Measurements from ENCODE around the gene TTL. TPM values are rescaled to one million over a fixed set of nuclear protein-coding genes. Genes with fewer than 3 reads are reported as not detected.

The TTL gene
- total and polyA plus RNA-seq, 2 donors from 2014 or later = 11.1 to 23.5 TPM

DNA sequence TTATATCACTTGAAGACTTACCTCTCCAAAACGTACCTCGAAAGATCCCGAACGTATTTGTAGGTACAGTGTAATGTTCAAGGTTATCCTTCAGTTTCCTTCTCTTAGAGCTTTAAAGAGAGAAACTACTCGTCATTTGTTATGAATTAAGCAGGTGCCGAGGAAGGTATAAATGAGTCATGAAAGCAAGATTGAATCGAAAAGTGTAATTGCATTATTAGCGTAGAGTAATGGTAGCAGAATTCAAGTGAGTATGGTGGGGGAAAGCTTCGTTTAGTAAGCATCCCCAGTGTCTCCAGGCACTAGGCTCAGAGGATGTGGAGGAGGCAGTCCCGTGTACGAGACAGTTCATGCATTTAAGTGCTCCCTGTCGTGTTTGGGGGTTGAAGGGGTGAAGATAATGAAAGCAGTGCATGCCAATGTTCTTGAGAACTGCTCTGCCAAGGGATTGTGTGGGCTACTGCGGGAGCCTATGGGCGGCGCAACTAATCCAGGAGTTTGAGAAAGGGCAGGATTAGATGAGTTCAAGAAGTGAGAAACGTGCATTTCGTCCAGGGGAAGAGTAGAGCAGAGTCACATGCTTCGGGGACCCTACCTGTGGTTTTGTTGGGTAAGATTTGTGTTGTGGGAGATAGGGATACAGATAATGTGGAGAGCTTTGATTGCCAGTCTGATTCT is 61.2 kb downstream of the TTL start:
- peak in 2 of 5 donors; percentile 5 to 6 for DNase-seq
- H3K9me3 ChIP-seq (ENCODE audit: control insufficient read depth in 2 of 3, insufficient read depth in 1 of 3, low read length in 3 of 3) = no peaks in the 10 kb centered on the region
- peaks cover under 1 to 9% (median 4%) of the 10 kb centered on the region in 3 donors for H3K36me3 ChIP-seq (ENCODE audit: control insufficient read depth in 2 of 3, insufficient read depth in 3 of 3, low read length in 3 of 3)
- H3K4me1 ChIP-seq (ENCODE audit: control insufficient read depth in 2 of 3, insufficient read depth in 2 of 3, low read depth in 1 of 3, low read length in 3 of 3) = peaks cover 0 to 5% (median 2%) of the 10 kb centered on the region in 3 donors
- H3K9ac ChIP-seq (ENCODE audit: low read length in 3 of 3) = peak overlapping the region; percentile 18 to 85 (median 75)
- H3K4me3 ChIP-seq (ENCODE audit: low read length in 3 of 3) = peak overlapping the region; percentile 74 to 95 (median 90)
- H3K27me3 ChIP-seq (ENCODE audit: control insufficient read depth, insufficient read depth, low read length) = no peaks in the 10 kb centered on the region
- intact Hi-C loops (cut with DNase I) = no loop called here
- FAIRE-seq = no peak
- TF ChIP-seq, protein P1, sequence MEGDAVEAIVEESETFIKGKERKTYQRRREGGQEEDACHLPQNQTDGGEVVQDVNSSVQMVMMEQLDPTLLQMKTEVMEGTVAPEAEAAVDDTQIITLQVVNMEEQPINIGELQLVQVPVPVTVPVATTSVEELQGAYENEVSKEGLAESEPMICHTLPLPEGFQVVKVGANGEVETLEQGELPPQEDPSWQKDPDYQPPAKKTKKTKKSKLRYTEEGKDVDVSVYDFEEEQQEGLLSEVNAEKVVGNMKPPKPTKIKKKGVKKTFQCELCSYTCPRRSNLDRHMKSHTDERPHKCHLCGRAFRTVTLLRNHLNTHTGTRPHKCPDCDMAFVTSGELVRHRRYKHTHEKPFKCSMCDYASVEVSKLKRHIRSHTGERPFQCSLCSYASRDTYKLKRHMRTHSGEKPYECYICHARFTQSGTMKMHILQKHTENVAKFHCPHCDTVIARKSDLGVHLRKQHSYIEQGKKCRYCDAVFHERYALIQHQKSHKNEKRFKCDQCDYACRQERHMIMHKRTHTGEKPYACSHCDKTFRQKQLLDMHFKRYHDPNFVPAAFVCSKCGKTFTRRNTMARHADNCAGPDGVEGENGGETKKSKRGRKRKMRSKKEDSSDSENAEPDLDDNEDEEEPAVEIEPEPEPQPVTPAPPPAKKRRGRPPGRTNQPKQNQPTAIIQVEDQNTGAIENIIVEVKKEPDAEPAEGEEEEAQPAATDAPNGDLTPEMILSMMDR (IDR thresholded peaks at IDR 0.05; ENCODE audit: borderline replicate concordance, extremely low read depth, insufficient read depth) = no peak
- peak overlapping the region in 1 of 2 donors; percentile 95 for H3K27ac ChIP-seq (ENCODE audit: low read depth in 2 of 2, low read length in 2 of 2)

DNA sequence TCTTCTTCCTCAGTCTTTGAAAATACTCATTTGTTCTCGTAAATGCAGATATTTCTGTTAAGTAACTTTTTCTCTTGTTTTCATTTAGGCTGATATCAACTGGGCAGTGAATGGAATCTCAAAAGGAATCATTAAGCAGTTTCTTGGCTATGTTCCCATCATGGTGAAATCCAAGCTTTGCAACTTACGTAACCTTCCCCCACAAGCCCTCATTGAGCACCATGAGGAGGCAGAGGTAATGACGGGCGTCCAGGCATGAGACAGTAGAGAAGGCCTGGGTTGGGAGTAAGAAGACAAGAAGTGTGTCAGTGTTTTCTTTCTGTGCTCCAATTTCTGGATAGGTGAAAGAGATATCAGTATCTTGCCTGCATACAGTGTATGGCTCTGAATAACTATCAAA is 65.4 kb downstream of the TTL start:
- TF ChIP-seq, protein P1 (IDR thresholded peaks at IDR 0.05; ENCODE audit: borderline replicate concordance, extremely low read depth, insufficient read depth) = no peak
- H3K4me1 ChIP-seq (ENCODE audit: control insufficient read depth in 2 of 3, insufficient read depth in 2 of 3, low read depth in 1 of 3, low read length in 3 of 3) = peaks cover 0 to 5% (median 2%) of the 10 kb centered on the region in 3 donors
- H3K27me3 ChIP-seq (ENCODE audit: control insufficient read depth, insufficient read depth, low read length) = no peaks in the 10 kb centered on the region
- no peak overlapping the region for H3K4me3 ChIP-seq (ENCODE audit: low read length in 3 of 3)
- intact Hi-C loops (cut with DNase I) = no loop called here
- no peak overlapping the region for H3K9ac ChIP-seq (ENCODE audit: low read length in 3 of 3)
- FAIRE-seq (peak; percentile 23), DNase-seq (peak in 2 of 5 donors; percentile 39 to 55)
- peaks cover 12 to 35% (median 20%) of the 10 kb centered on the region in 3 donors for H3K36me3 ChIP-seq (ENCODE audit: control insufficient read depth in 2 of 3, insufficient read depth in 3 of 3, low read length in 3 of 3)
- no peaks in the 10 kb centered on the region for H3K9me3 ChIP-seq (ENCODE audit: control insufficient read depth in 2 of 3, insufficient read depth in 1 of 3, low read length in 3 of 3)
- H3K27ac ChIP-seq (ENCODE audit: low read depth in 2 of 2, low read length in 2 of 2) = no peak overlapping the region

DNA sequence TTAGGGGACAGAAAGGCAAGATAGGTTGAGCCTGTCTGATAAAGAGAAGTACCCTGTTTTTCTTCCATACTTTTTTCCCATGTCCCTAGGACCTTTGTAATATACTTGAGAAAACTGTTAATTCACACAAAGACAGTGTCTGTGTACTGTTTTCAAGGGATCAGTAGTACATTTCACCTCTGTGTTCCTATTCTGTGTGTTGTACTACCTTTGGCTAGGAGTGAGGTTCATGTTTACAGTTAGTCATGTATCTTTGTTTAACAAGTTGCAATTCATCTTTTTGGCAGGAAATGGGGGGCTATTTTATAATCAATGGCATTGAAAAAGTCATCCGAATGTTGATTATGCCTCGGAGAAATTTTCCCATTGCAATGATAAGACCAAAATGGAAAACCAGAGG is 67.0 kb downstream of the TTL start:
- Histone ChIP-seq H3K9me3 (ENCODE audit: control insufficient read depth in 2 of 3, insufficient read depth in 1 of 3, low read length in 3 of 3) (no peaks in the 10 kb centered on the region), H3K27ac (ENCODE audit: low read depth in 2 of 2, low read length in 2 of 2) (no peak overlapping the region), H3K4me3 (ENCODE audit: low read length in 3 of 3) (no peak overlapping the region), H3K9ac (ENCODE audit: low read length in 3 of 3) (no peak overlapping the region), H3K36me3 (ENCODE audit: control insufficient read depth in 2 of 3, insufficient read depth in 3 of 3, low read length in 3 of 3) (peaks cover 12 to 45% (median 27%) of the 10 kb centered on the region in 3 donors), H3K27me3 (ENCODE audit: control insufficient read depth, insufficient read depth, low read length) (no peaks in the 10 kb centered on the region), H3K4me1 (ENCODE audit: control insufficient read depth in 2 of 3, insufficient read depth in 2 of 3, low read depth in 1 of 3, low read length in 3 of 3) (no peaks in the 10 kb centered on the region)
- intact Hi-C loops (cut with DNase I) = no loop called here
- FAIRE-seq (no peak), DNase-seq (no peak)
- TF ChIP-seq, protein P1 (IDR thresholded peaks at IDR 0.05; ENCODE audit: borderline replicate concordance, extremely low read depth, insufficient read depth) = no peak
